Upper lobe of left lung (tissue), 4 donors: ENCODE data around the gene SPATS2.

Experiments
- POLR2A ChIP-seq, 4 donors: fragments of 450-650 bp; IDR thresholded peaks; one replicate each; pipeline ENCODE4 v1.5.1; 2016 to 2017; ENCODE audit warnings: antibody characterized with exemption in 4 of 4, mild to moderate bottlenecking in 2 of 4
- TF ChIP-seq, protein P1 (sequence below), 6 experiments: fragments of 450-650 bp in 4 of 6; fragments of 200-600 bp in 2 of 6; sonication (generic) in 2 of 6; IDR thresholded peaks; one replicate each; pipeline ENCODE4 v1.5.1; 2016 to 2019; ENCODE audit warnings: antibody characterized with exemption in 6 of 6

DNA sequence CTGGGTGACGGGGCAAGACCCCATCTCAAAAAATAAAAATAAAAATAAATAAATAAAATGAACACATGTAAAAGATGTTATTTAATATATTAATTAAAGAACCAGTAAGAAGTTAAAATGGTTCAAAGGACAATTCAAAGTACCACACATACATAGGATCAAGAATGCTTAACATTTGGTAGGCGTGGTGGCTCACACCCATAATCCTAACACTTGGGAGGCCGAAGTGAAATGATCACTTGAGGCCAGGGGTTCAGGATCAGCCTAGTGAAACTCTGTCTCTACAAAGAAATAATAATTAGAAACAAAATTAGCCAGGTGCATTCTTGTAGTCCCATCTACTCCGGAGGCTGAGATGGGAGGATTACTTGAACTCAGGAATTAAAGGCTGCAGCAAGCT is 53.3 kb downstream of the SPATS2 start:
- TF ChIP-seq, protein P1, sequence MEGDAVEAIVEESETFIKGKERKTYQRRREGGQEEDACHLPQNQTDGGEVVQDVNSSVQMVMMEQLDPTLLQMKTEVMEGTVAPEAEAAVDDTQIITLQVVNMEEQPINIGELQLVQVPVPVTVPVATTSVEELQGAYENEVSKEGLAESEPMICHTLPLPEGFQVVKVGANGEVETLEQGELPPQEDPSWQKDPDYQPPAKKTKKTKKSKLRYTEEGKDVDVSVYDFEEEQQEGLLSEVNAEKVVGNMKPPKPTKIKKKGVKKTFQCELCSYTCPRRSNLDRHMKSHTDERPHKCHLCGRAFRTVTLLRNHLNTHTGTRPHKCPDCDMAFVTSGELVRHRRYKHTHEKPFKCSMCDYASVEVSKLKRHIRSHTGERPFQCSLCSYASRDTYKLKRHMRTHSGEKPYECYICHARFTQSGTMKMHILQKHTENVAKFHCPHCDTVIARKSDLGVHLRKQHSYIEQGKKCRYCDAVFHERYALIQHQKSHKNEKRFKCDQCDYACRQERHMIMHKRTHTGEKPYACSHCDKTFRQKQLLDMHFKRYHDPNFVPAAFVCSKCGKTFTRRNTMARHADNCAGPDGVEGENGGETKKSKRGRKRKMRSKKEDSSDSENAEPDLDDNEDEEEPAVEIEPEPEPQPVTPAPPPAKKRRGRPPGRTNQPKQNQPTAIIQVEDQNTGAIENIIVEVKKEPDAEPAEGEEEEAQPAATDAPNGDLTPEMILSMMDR (IDR thresholded peaks at IDR 0.05): no peak
- TF ChIP-seq POLR2A (IDR thresholded peaks at IDR 0.05): no peak
